HG03039 (cell line): Measurements from ENCODE around the gene TCF15.
A peak's percentile ranks its signal among the peaks of the same experiment; 100 is the strongest.

ENCODE experiments used
- ATAC-seq: cut with Tn5 transposase; IDR thresholded peaks from one replicate; pipeline ENCODE4 v1.9.1; 2021; ENCODE audit warnings: mild to moderate bottlenecking, moderate library complexity; ENCODE audit not compliant: unreplicated experiment

The TCF15 gene

GRCh38 chr20:615514-615913 is 5.4 kb upstream of the TCF15 start:
- ATAC-seq: no peak

- no peak for ATAC-seq
These were observed 1.7 kb upstream of the TCF15 start for GRCh38 chr20:611843-612185.

GRCh38 chr20:611047-611842 is 1.1 kb upstream of the TCF15 start:
- no peak for ATAC-seq

GRCh38 chr20:609371-609964 is 641 bp downstream of the TCF15 start:
- ATAC-seq: no peak

GRCh38 chr20:608970-609369 is 1.1 kb downstream of the TCF15 start:
- ATAC-seq: no peak

GRCh38 chr20:607476-607875 is 2.6 kb downstream of the TCF15 start:
- no peak for ATAC-seq

- no peak for ATAC-seq
These were observed 4.9 kb downstream of the TCF15 start for GRCh38 chr20:605237-605636.

GRCh38 chr20:603116-603640 is 6.9 kb downstream of the TCF15 start:
- ATAC-seq: no peak

GRCh38 chr20:602111-602970 is 7.8 kb downstream of the TCF15 start:
- no peak for ATAC-seq

GRCh38 chr20:600736-601135 is 9.4 kb downstream of the TCF15 start:
- ATAC-seq: no peak

- ATAC-seq: no peak
These were observed 10.0 kb downstream of the TCF15 start for GRCh38 chr20:600141-600540.

GRCh38 chr20:598133-598850 is 11.8 kb downstream of the TCF15 start:
- ATAC-seq: no peak

- no peak for ATAC-seq
These were observed 12.5 kb downstream of the TCF15 start for GRCh38 chr20:597560-597959.

- no peak for ATAC-seq
These were observed 14.5 kb downstream of the TCF15 start for GRCh38 chr20:595330-596308.

- ATAC-seq: no peak
These were observed 17.6 kb downstream of the TCF15 start for GRCh38 chr20:592506-592905.

- no peak for ATAC-seq
These were observed 18.2 kb downstream of the TCF15 start for GRCh38 chr20:591941-592340.

- peak; percentile 79 for ATAC-seq
These were observed 21.0 kb downstream of the TCF15 start for GRCh38 chr20:588932-589672.

GRCh38 chr20:588476-588875 is 21.6 kb downstream of the TCF15 start:
- ATAC-seq: no peak

- no peak for ATAC-seq
These were observed 25.2 kb downstream of the TCF15 start for GRCh38 chr20:584971-585301.
